GM19193 (cell line): ENCODE data around the gene CDK5RAP3.

ENCODE experiments used
- POLR2A ChIP-seq: IDR thresholded peaks from 4 replicates; pipeline ENCODE4 v1.6.1; 2011; ENCODE audit not compliant: insufficient read depth, insufficient read length; ENCODE audit errors: extremely low read depth

Gene CDK5RAP3

GRCh38 chr17:47945529-47946508 lies 25.1 kb upstream of the CDK5RAP3 start:
- TF ChIP-seq POLR2A = no peak

DNA sequence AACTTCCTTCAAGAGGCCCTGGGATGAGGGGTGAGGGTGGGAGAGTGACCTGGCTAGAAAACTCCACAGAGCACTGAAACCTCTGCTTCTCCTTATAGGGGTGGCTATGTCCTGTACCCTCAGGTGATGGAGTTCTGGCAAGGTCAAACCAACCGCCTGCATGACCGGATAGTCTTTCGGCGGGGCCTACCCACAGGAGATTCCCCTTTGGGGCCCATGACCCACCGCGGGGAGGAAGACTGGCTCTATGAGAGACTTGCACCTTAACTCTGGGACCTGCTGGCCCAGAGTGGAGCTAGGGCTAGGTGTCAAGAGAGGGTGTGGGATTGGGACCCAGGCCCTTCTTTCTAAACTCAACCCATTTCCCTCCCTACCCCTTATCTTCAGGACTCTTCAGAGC lies 24.4 kb upstream of the CDK5RAP3 start:
- no peak for TF ChIP-seq POLR2A

DNA sequence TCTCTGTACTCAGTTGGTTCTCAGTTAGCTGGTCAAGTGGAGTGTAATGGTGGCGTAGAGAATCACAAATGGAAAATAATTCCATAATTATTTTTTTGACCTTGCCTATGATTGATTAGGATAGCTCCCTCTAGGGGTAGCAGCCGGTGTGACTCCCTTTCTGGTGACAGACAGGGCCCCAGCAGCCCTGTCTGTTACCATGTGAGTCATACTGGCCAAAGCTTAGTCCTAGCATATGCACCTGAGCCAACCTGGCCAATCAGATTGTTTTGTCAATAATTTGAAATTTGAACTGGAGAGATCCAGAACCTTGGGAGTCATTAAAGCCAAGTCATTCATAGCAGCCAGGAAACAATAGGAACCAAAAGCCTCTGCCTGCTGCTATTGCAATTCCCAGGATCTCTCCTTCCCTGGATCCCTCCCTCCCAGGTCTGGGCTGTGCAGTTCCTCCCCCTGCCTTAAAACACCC lies 23.9 kb upstream of the CDK5RAP3 start:
- no peak for TF ChIP-seq POLR2A

DNA sequence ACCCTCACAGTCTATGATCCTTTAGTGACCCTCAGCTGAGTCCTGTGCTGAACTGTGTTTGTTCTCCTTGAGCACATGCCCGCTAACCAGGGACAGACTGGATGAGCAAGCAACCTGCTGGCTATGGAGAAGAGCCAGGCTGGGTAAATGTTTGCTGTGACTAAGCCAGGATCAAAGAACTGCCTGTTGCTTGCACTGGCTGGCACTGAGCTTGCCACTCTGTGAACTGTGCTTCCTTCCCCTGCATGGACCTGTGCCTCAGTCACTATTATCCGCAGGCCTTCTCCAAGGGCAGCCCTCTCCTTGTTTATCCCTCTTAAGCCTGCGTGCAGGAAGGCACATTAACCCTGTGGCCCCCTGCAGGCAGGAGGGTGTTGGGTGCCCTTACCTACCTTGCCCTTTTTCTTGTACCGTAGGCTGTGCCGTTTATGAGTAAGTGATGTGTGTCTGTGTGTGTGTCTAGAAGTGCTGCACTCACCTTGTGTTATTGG lies 22.2 kb upstream of the CDK5RAP3 start:
- no peak for TF ChIP-seq POLR2A

DNA sequence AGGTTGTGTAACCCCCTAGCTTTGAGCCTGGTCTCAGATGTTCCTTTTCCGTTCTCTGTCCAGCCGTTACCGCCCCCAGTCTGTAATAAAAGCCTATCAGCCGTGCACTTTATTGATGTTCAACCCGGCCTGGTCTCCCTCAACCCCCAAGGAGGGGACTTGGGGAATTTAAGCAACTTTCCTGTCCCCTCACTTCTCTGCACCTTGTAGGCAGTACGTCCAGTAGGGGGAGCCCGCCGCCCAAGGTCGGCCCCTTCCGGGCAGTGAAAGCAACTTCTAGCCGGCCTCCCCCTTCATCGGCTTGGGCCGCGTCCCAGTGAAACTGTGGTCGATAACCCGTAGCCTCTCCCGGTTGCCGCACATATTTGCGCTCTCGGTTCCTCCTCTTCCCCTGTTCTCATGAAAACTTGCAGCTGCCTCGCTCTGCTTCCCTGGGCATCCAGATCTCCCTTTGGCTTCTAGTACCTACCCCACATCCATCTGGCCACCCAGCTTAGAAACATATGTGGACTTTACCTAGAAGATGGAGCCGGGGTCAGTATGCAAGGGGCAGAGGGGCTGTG lies 21.6 kb upstream of the CDK5RAP3 start:
- TF ChIP-seq POLR2A = no peak

DNA sequence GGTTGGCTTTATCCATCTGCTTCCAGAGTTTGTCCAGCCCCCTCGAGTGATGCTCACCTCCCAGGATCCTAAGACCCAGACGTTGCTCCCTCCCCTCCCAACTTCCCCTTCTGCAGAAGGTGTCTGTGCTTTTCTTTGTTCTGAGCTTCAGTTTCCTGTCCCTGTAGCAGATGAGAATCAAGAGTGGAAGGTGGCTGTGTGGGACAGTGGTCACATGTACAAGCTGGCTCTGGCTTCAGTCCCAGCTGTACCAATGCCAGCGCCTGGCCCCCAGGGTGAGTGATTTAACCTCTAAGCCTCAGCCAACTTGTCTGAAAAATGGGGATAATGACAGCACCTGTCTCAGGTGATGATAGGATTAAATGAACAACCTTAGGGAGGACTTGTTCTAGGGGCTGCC lies 21.0 kb upstream of the CDK5RAP3 start:
- TF ChIP-seq POLR2A = no peak

GRCh38 chr17:47950448-47950847 lies 20.5 kb upstream of the CDK5RAP3 start:
- no peak for TF ChIP-seq POLR2A

GRCh38 chr17:47952171-47953021 lies 18.5 kb upstream of the CDK5RAP3 start:
- no peak for TF ChIP-seq POLR2A

- no peak for TF ChIP-seq POLR2A
Measured at GRCh38 chr17:47953909-47954308, 17.0 kb upstream of the CDK5RAP3 start.

- TF ChIP-seq POLR2A = no peak
Measured at GRCh38 chr17:47955497-47956461, 15.1 kb upstream of the CDK5RAP3 start.

- TF ChIP-seq POLR2A = no peak
Measured at GRCh38 chr17:47956791-47957590, 13.9 kb upstream of the CDK5RAP3 start.

- no peak for TF ChIP-seq POLR2A
Measured at GRCh38 chr17:47957591-47958490, 13.1 kb upstream of the CDK5RAP3 start, which contains the start of gene PRR15L. Gene PRR15L, minus strand, starts transcription at chr17:47957883. Its CDS starts 4,649 bp downstream, at chr17:47953234.

DNA sequence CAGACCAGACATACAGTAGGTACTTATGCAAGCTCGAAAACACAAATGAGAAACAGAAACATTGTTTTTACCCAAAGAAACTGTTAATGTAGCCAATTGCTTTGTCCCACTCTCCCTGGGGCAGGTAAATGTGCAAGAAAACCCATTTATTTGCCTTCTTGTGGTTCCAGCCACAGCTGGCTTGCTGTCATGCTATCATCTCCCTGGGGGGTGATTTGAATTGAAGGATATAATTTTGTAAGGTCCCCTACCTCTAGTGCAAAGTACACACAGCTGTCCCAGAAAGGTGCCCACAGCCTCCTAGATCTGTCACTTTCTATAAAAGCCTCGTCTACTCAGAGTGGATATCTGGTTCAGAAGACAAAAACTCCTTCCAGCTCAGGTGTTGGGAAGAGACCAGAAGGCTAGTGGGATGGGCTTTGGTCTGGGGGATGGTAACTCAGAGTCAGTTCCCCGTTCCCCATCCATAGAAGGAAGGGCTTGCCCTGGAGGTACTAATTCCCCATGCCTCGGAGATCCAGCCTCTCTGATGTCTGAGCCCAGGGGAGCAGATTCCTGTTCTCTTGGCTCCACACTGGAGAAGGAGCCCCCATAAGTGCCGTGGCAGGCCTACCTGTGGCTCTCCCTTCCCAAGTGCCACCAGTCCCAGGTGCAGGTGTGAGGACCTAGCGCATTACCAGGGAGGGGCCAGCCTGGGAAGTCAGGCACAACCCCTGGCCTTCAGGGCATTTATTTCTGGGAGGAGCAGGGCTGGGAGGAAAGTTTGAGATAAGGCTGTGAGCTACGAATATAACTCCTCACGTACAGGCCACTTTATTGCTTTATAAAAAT lies 10.9 kb upstream of the CDK5RAP3 start:
- TF ChIP-seq POLR2A = no peak
